ENCODE measurements around the gene SF3B1.
"Not testable (repeated sequence)": the region's sequence is repeated elsewhere in the genome, so short reads cannot be mapped to it uniquely, and the experiment has no call there.

SF3B1 gene

GRCh38 chr2:197435598-197436420 lies 981 bp upstream of the SF3B1 start:
- DNase-seq (ENCODE audit: low read depth in 2 of 2), result no peak

GRCh38 chr2:197433780-197434438 lies 919 bp downstream of the SF3B1 start:
- DNase-seq (ENCODE audit: low read depth in 2 of 2), result no peak

GRCh38 chr2:197432527-197432926 lies 2.3 kb downstream of the SF3B1 start:
- not testable (repeated sequence) for DNase-seq (ENCODE audit: low read depth in 2 of 2)

- DNase-seq (ENCODE audit: low read depth in 2 of 2), result no peak
Measured at GRCh38 chr2:197431858-197432257, 3.0 kb downstream of the SF3B1 start.

- DNase-seq (ENCODE audit: low read depth in 2 of 2), result no peak
Measured at GRCh38 chr2:197427986-197428385, 6.8 kb downstream of the SF3B1 start.

- no peak for DNase-seq (ENCODE audit: low read depth in 2 of 2)
Measured at GRCh38 chr2:197426723-197427603, 7.9 kb downstream of the SF3B1 start.

GRCh38 chr2:197425550-197425949 lies 9.3 kb downstream of the SF3B1 start:
- DNase-seq (ENCODE audit: low read depth in 2 of 2), result no peak

GRCh38 chr2:197423307-197423706 lies 11.5 kb downstream of the SF3B1 start:
- DNase-seq (ENCODE audit: low read depth in 2 of 2), result no peak

- DNase-seq (ENCODE audit: low read depth in 2 of 2), result no peak
Measured at GRCh38 chr2:197419438-197419837, 15.4 kb downstream of the SF3B1 start.

- no peak for DNase-seq (ENCODE audit: low read depth in 2 of 2)
Measured at GRCh38 chr2:197416268-197416667, 18.6 kb downstream of the SF3B1 start.

GRCh38 chr2:197414515-197414914 lies 20.3 kb downstream of the SF3B1 start:
- DNase-seq (ENCODE audit: low read depth in 2 of 2), result no peak

- DNase-seq (ENCODE audit: low read depth in 2 of 2), result no peak
Measured at GRCh38 chr2:197414039-197414438, 20.8 kb downstream of the SF3B1 start.

- DNase-seq (ENCODE audit: low read depth in 2 of 2), result no peak
Measured at GRCh38 chr2:197405582-197405981, 29.2 kb downstream of the SF3B1 start.

- DNase-seq (ENCODE audit: low read depth in 2 of 2), result no peak
Measured at GRCh38 chr2:197399887-197400540, 34.8 kb downstream of the SF3B1 start.

- no peak for DNase-seq (ENCODE audit: low read depth in 2 of 2)
Measured at GRCh38 chr2:197398913-197399312, 35.9 kb downstream of the SF3B1 start.

- DNase-seq (ENCODE audit: low read depth in 2 of 2), result no peak
Measured at GRCh38 chr2:197391220-197391717, 43.6 kb downstream of the SF3B1 start.

- DNase-seq (ENCODE audit: low read depth in 2 of 2), result no peak
Measured at GRCh38 chr2:197388866-197389587, 45.8 kb downstream of the SF3B1 start.

- no peak for DNase-seq (ENCODE audit: low read depth in 2 of 2)
Measured at GRCh38 chr2:197387179-197387578, 47.6 kb downstream of the SF3B1 start.

GRCh38 chr2:197386242-197386641 lies 48.6 kb downstream of the SF3B1 start:
- DNase-seq (ENCODE audit: low read depth in 2 of 2), result no peak

GRCh38 chr2:197383825-197384224 lies 51.0 kb downstream of the SF3B1 start:
- DNase-seq (ENCODE audit: low read depth in 2 of 2), result no peak

GRCh38 chr2:197381641-197382040 lies 53.2 kb downstream of the SF3B1 start:
- no peak for DNase-seq (ENCODE audit: low read depth in 2 of 2)

Data from activated CD8-positive, alpha-beta memory T cell treated with anti-CD3 and anti-CD28 coated beads for 4 hours (primary cell).